DND-41 (cell line): ENCODE data around the gene TMBIM1.
"Not testable (repeated sequence)": the region's sequence is repeated elsewhere in the genome, so short reads cannot be mapped to it uniquely, and the experiment has no call there.

Experiments
- ATAC-seq: fragments of 200-7000 bp; cut with Tn5 transposase; 3 replicates; pipeline ENCODE4 v1.9.1; 2021; ENCODE audit warnings: low read depth; ENCODE audit not compliant: insufficient read depth
- DNase-seq: peaks from one replicate; pipeline ENCODE4 v3.0.0-alpha.2; 2020
- H2AFZ ChIP-seq: 2 replicates; pipeline ENCODE4 v1.6.0; 2012; ENCODE audit warnings: low read depth, low read length
- H3K27ac ChIP-seq: 2 replicates; pipeline ENCODE4 v1.5.1; 2012; ENCODE audit warnings: low read length, inconsistent platforms
- H3K27me3 ChIP-seq: fragments of 200-600 bp; sonication (generic); 2 replicates; pipeline ENCODE4 v1.6.0; 2012; ENCODE audit warnings: low read length, mild to moderate bottlenecking, inconsistent platforms; ENCODE audit not compliant: insufficient read depth, poor library complexity
- H3K36me3 ChIP-seq: 2 replicates; pipeline ENCODE4 v1.5.1; 2012; ENCODE audit warnings: low read length, inconsistent platforms; ENCODE audit not compliant: insufficient read depth
- H3K4me1 ChIP-seq: 2 replicates; pipeline ENCODE4 v1.5.1; 2012; ENCODE audit warnings: mild to moderate bottlenecking, low read length; ENCODE audit not compliant: insufficient read depth
- H3K4me2 ChIP-seq: 2 replicates; pipeline ENCODE4 v1.6.0; 2012; ENCODE audit warnings: mild to moderate bottlenecking, moderate library complexity, low read length, inconsistent platforms; ENCODE audit not compliant: insufficient read depth
- H3K4me3 ChIP-seq, 2 experiments: fragments of 200-600 bp in 1 of 2; shearing (Covaris generic) in 1 of 2; 2 replicates each; pipeline ENCODE4 v1.5.1; 2012 to 2016; ENCODE audit warnings: inconsistent platforms in 2 of 2, low read length in 2 of 2, mild to moderate bottlenecking in 2 of 2, low read depth in 1 of 2, moderate library complexity in 1 of 2
- H3K79me2 ChIP-seq: 2 replicates; pipeline ENCODE4 v1.6.0; 2012; ENCODE audit warnings: low read length, inconsistent platforms; ENCODE audit not compliant: insufficient read depth
- H3K9ac ChIP-seq: 2 replicates; pipeline ENCODE4 v1.6.0; 2012; ENCODE audit warnings: low read depth, mild to moderate bottlenecking, inconsistent platforms, low read length, moderate library complexity
- H3K9me3 ChIP-seq: 2 replicates; pipeline ENCODE4 v1.5.1; 2012; ENCODE audit warnings: low read length, moderate library complexity, mild to moderate bottlenecking, inconsistent platforms; ENCODE audit not compliant: insufficient read depth, severe bottlenecking
- H4K20me1 ChIP-seq: 2 replicates; pipeline ENCODE4 v1.6.0; 2012; ENCODE audit warnings: low read length; ENCODE audit not compliant: insufficient read depth
- CTCF ChIP-seq: IDR thresholded peaks from 2 replicates; pipeline ENCODE4 v1.5.1; 2012; ENCODE audit warnings: borderline replicate concordance, low read length, moderate library complexity, mild to moderate bottlenecking; ENCODE audit not compliant: poor library complexity, severe bottlenecking; ENCODE audit errors: extremely low read depth
- EZH2 ChIP-seq: IDR thresholded peaks from 3 replicates; pipeline ENCODE4 v1.6.1; 2012; ENCODE audit warnings: borderline replicate concordance, low read depth, mild to moderate bottlenecking, moderate library complexity, low read length, inconsistent platforms; ENCODE audit not compliant: severe bottlenecking

TMBIM1 gene

GRCh38 chr2:218315397-218315796, 23.1 kb upstream of the TMBIM1 start:
- ATAC-seq (no peak), DNase-seq (no peak)
- TF ChIP-seq CTCF (no peak), EZH2 (no peak)
- Histone ChIP-seq H3K27me3 (no peaks in the 10 kb centered on the region), H3K9me3 (no peaks in the 10 kb centered on the region), H3K9ac (peak overlapping the region; percentile 43; the same call in 1 of the 2 replicates), H3K79me2 (no peaks in the 10 kb centered on the region), H3K4me1 (peaks cover 26% of the 10 kb centered on the region), H2AFZ (no peak overlapping the region; the same call in 1 of the 2 replicates), H3K4me2 (peak overlapping the region; percentile 45; the same call in 1 of the 2 replicates), H3K4me3 (no peak overlapping the region), H4K20me1 (no peaks in the 10 kb centered on the region), H3K27ac (peak overlapping the region; percentile 67), H3K36me3 (no peaks in the 10 kb centered on the region)

GRCh38 chr2:218314764-218315163, 22.5 kb upstream of the TMBIM1 start:
- H3K27me3 ChIP-seq, H3K4me3 ChIP-seq, ATAC-seq, H3K79me2 ChIP-seq, H3K27ac ChIP-seq, H4K20me1 ChIP-seq, H3K9ac ChIP-seq, H3K9me3 ChIP-seq, H3K36me3 ChIP-seq, DNase-seq, H2AFZ ChIP-seq, H3K4me2 ChIP-seq: not testable (repeated sequence)
- peaks cover 26% of the 10 kb centered on the region for H3K4me1 ChIP-seq

GRCh38 chr2:218313356-218313755, 21.1 kb upstream of the TMBIM1 start:
- no peak overlapping the region for H3K4me3 ChIP-seq
- TF ChIP-seq CTCF (no peak), EZH2 (no peak)
- no peaks in the 10 kb centered on the region for H4K20me1 ChIP-seq
- H2AFZ ChIP-seq = no peak overlapping the region
- no peaks in the 10 kb centered on the region for H3K27me3 ChIP-seq
- no peak overlapping the region for H3K27ac ChIP-seq
- H3K79me2 ChIP-seq = no peaks in the 10 kb centered on the region
- no peak for DNase-seq
- peaks cover 26% of the 10 kb centered on the region for H3K4me1 ChIP-seq
- H3K4me2 ChIP-seq = no peak overlapping the region
- ATAC-seq = no peak
- H3K9me3 ChIP-seq = no peaks in the 10 kb centered on the region
- H3K9ac ChIP-seq = no peak overlapping the region
- no peaks in the 10 kb centered on the region for H3K36me3 ChIP-seq

GRCh38 chr2:218312267-218312756, 20.0 kb upstream of the TMBIM1 start:
- ATAC-seq (no peak), DNase-seq (no peak)
- no peaks in the 10 kb centered on the region for H3K27me3 ChIP-seq
- H3K9ac ChIP-seq = no peak overlapping the region
- H4K20me1 ChIP-seq = no peaks in the 10 kb centered on the region
- no peak overlapping the region for H3K27ac ChIP-seq
- H2AFZ ChIP-seq = no peak overlapping the region
- TF ChIP-seq EZH2 (no peak), CTCF (no peak)
- H3K36me3 ChIP-seq = no peaks in the 10 kb centered on the region
- peaks cover 22% of the 10 kb centered on the region for H3K4me1 ChIP-seq
- H3K4me2 ChIP-seq = no peak overlapping the region
- H3K4me3 ChIP-seq = no peak overlapping the region
- H3K9me3 ChIP-seq = no peaks in the 10 kb centered on the region
- H3K79me2 ChIP-seq = no peaks in the 10 kb centered on the region

GRCh38 chr2:218311541-218312266, 19.4 kb upstream of the TMBIM1 start:
- H3K4me2 ChIP-seq, H2AFZ ChIP-seq, H3K4me3 ChIP-seq, ATAC-seq, DNase-seq, H3K9me3 ChIP-seq, H3K27ac ChIP-seq, H3K36me3 ChIP-seq, H3K79me2 ChIP-seq, H3K9ac ChIP-seq, H4K20me1 ChIP-seq, H3K27me3 ChIP-seq: not testable (repeated sequence)
- H3K4me1 ChIP-seq = peaks cover 16% of the 10 kb centered on the region
